Stimulated activated CD4-positive, alpha-beta T cell treated with anti-CD3 and anti-CD28 coated beads, TNF-alpha, amount 100 ng/mL, for 24 hours (primary cell): Measurements from ENCODE around the gene KCP.
"Not testable (repeated sequence)": the region's sequence is repeated elsewhere in the genome, so short reads cannot be mapped to it uniquely, and the experiment has no call there.

ENCODE experiments used
- DNase-seq, 3 experiments: peaks; one replicate each; pipeline ENCODE4 v3.0.0-alpha.2; 2020; ENCODE audit warnings: low read depth in 3 of 3

The KCP gene

GRCh38 chr7:128921866-128922440 lies 11.4 kb upstream of the KCP start:
- DNase-seq = no peak

- no peak for DNase-seq
Measured at GRCh38 chr7:128920913-128921582, 10.5 kb upstream of the KCP start.

- DNase-seq = no peak
Measured at GRCh38 chr7:128919881-128920799, 9.6 kb upstream of the KCP start.

GRCh38 chr7:128919241-128919640 lies 8.7 kb upstream of the KCP start:
- DNase-seq = no peak

GRCh38 chr7:128918016-128918665 lies 7.6 kb upstream of the KCP start:
- DNase-seq = no peak

GRCh38 chr7:128917122-128917521 lies 6.6 kb upstream of the KCP start:
- no peak for DNase-seq

GRCh38 chr7:128916643-128916915 lies 6.1 kb upstream of the KCP start:
- DNase-seq = no peak

- no peak for DNase-seq
Measured at GRCh38 chr7:128915841-128916642, 5.5 kb upstream of the KCP start.

- DNase-seq = no peak
Measured at GRCh38 chr7:128915271-128915819, 4.8 kb upstream of the KCP start.

- DNase-seq = no peak
Measured at GRCh38 chr7:128914566-128915151, 4.2 kb upstream of the KCP start.

- DNase-seq = no peak
Measured at GRCh38 chr7:128913870-128914565, 3.5 kb upstream of the KCP start.

- not testable (repeated sequence) for DNase-seq
Measured at GRCh38 chr7:128912709-128913495, 2.4 kb upstream of the KCP start.

- no peak for DNase-seq
Measured at GRCh38 chr7:128912281-128912680, 1.8 kb upstream of the KCP start.

GRCh38 chr7:128911423-128912031 lies 1.0 kb upstream of the KCP start:
- DNase-seq = no peak

GRCh38 chr7:128909625-128910568 lies 612 bp downstream of the KCP start:
- no peak for DNase-seq

GRCh38 chr7:128908750-128909624 lies 1.5 kb downstream of the KCP start:
- no peak for DNase-seq
